GM12873 (cell line): ENCODE results near the gene FOXJ1.

ENCODE experiments used
- TF ChIP-seq, protein P1 (sequence below): IDR thresholded peaks from 2 replicates; pipeline ENCODE4 v1.5.1; 2012; ENCODE audit warnings: low read depth, mild to moderate bottlenecking, moderate library complexity, low read length, control low read depth; ENCODE audit not compliant: insufficient read depth; ENCODE audit errors: missing control alignments

Gene FOXJ1

GRCh38 chr17:76179496-76180467 is 38.7 kb upstream of the FOXJ1 start:
- TF ChIP-seq, protein P1, sequence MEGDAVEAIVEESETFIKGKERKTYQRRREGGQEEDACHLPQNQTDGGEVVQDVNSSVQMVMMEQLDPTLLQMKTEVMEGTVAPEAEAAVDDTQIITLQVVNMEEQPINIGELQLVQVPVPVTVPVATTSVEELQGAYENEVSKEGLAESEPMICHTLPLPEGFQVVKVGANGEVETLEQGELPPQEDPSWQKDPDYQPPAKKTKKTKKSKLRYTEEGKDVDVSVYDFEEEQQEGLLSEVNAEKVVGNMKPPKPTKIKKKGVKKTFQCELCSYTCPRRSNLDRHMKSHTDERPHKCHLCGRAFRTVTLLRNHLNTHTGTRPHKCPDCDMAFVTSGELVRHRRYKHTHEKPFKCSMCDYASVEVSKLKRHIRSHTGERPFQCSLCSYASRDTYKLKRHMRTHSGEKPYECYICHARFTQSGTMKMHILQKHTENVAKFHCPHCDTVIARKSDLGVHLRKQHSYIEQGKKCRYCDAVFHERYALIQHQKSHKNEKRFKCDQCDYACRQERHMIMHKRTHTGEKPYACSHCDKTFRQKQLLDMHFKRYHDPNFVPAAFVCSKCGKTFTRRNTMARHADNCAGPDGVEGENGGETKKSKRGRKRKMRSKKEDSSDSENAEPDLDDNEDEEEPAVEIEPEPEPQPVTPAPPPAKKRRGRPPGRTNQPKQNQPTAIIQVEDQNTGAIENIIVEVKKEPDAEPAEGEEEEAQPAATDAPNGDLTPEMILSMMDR, result no peak

DNA sequence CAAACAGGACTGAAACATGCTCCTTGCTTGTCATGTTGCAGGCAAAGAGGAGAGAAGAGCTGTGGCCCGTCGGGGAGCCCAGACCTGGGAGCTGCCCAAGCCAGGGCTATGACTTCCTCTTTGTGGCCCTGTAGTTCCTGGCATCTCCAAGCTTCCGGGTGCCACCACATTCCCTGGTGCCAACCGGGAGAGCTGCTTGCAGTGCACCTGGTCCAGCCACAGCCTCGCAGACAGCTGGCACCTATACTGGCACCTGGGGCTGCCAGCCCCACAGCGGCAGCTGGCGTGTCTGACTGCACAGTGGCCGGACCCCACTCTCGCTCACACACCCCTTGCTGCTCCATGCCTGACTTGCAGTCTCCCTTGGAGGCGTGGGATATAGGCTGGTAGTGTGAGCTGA is 37.1 kb upstream of the FOXJ1 start:
- TF ChIP-seq, protein P1, result no peak

DNA sequence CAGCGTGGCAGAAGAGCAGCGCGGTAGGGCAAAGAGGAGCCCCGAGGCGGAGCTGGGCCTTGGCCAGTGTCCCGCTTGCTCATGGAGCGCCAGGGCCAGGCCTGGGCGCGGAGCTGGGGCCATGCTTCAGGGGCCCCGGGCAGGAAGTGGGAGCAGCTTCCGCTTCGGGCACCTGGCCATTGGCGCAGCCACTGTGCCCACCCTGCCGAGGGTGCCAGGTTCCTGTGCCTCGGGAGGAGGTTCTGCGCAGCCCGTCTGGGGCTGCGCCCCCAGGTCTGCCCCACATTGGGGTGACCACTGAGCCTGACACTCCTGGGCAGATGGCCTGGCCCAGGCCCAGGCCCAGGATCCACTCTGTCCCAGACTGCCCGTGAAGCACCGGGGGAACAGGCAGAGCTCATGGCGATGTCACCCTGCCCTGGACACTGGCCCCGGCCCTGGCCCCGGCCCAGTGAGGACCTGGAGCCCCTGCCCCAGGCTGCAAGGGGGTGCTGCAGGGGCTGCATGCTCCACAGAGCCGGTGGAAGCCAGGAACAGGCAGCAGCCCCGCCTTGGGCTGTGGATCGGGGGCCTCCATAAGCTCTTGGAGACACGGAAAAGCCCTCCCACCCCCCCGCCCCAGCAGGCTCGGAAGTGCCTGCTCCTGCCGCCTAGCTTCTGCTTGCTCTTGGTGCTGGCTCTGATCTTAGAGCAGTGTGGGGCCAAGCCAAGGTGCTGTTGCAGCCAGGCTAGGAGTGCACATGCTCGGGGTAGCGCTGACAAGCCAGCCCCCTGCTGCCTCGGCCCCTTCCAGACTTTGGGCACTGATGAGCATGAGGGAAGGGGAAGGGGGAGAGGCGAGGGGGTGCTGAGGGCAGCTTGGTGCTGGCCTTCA is 35.9 kb upstream of the FOXJ1 start:
- TF ChIP-seq, protein P1, result no peak

DNA sequence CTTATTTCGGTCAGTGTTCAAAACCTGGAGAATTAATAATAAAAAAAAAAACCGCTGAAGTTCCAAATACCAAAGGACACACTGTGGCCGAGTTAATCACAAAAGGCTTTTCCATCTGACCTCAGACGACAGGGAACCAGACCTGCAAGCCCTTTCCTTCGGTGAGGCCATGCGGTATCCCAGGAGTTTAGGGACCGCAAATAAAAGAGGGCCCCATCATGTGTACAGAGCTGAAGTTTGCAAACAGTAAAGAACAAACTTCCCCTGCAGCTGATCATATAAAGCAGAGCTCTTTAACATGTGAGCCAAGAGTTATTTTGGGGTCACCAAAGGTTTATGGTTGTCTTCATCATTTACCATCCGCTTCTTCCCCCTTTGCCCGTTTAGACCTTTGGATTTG is 33.0 kb upstream of the FOXJ1 start:
- TF ChIP-seq, protein P1, result no peak

DNA sequence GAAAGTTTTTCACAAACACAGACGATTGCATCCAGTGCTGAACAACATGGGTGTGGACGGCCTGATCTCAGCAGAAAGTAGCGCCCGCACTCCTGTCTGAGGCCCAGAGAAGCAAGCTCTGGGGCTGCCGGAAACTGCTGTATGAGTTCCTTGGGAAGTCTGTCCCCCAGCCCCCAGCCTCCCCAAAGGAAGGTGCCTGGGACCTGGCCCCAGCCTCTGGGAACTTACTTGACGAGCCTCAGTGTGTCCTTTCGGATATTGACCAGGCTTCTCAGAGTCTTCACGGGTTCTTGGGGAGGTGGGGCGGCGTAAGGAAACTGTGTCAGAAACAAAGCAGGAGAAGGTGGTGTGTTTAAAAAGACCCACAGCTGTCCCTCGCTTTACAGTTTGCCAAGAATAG is 32.4 kb upstream of the FOXJ1 start:
- TF ChIP-seq, protein P1, result no peak

DNA sequence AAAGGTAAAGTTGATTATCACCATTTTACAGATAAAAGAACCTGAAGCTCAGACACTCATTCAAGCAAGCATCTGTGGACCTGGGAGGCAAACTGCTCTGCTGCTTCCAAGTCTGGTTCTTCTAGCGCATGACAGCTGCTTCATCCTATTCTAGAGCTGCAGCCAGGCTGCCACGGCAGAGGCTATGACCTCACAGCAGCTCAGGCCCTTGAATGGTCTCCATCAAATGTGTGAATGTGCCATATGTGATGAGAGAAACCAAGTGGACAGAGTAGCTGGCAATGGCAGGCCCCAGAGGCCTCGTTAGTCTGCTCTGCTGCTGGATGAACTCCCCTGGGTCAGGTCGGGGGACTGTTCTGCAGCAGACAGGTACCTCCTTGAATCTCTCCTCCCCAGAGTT is 30.7 kb upstream of the FOXJ1 start:
- TF ChIP-seq, protein P1, result no peak

DNA sequence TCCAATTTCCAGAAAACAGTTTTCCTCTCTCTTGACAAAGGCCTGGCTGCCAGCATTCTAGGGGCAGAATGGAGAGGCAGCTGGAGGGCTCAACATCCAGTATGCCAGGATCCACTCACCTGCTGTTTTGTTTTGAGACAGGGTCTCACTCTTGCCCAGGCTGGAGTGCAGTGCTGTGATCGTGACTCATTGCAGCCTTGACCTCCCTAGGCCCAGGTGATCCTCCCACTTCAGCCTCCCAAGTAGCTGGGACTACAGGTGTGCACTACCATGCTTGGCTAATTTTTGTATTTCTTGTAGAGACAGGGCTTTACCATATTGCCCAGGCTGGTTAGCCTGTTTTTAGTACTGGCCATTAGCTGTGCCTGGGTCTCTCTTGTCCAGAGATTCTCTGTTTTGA is 29.1 kb upstream of the FOXJ1 start:
- TF ChIP-seq, protein P1, result no peak
